Stimulated activated CD4-positive, alpha-beta T cell treated with anti-CD3 and anti-CD28 coated beads, Interleukin-2, amount 100 ng/mL, for 4 hours (primary cell): ENCODE data around the gene ACOT7.
"Not testable (repeated sequence)": the region's sequence is repeated elsewhere in the genome, so short reads cannot be mapped to it uniquely, and the experiment has no call there.

ENCODE experiments used
- DNase-seq: peaks from one replicate; pipeline ENCODE4 v3.0.0-alpha.2; 2020; ENCODE audit warnings: low read depth

Gene ACOT7

GRCh38 chr1:6310116-6310848 is 83.3 kb downstream of the ACOT7 start:
- DNase-seq: no peak

GRCh38 chr1:6309564-6309963 is 84.0 kb downstream of the ACOT7 start:
- no peak for DNase-seq

- no peak for DNase-seq
Measured at GRCh38 chr1:6308449-6308848, 85.1 kb downstream of the ACOT7 start.

GRCh38 chr1:6307682-6308081 is 85.9 kb downstream of the ACOT7 start:
- DNase-seq: not testable (repeated sequence)

GRCh38 chr1:6307099-6307498 is 86.5 kb downstream of the ACOT7 start:
- DNase-seq: no peak

- no peak for DNase-seq
Measured at GRCh38 chr1:6303397-6304012, 90.1 kb downstream of the ACOT7 start.

GRCh38 chr1:6302568-6302967 is 91.0 kb downstream of the ACOT7 start:
- no peak for DNase-seq

- DNase-seq: no peak
Measured at GRCh38 chr1:6301526-6301925, 92.0 kb downstream of the ACOT7 start.

GRCh38 chr1:6300342-6301048 is 93.1 kb downstream of the ACOT7 start:
- no peak for DNase-seq

GRCh38 chr1:6299557-6300165 is 93.9 kb downstream of the ACOT7 start:
- no peak for DNase-seq

- no peak for DNase-seq
Measured at GRCh38 chr1:6298940-6299465, 94.6 kb downstream of the ACOT7 start.

GRCh38 chr1:6298530-6298929 is 95.0 kb downstream of the ACOT7 start:
- DNase-seq: no peak

- no peak for DNase-seq
Measured at GRCh38 chr1:6295910-6296309, 97.7 kb downstream of the ACOT7 start.

GRCh38 chr1:6294890-6295556 is 98.5 kb downstream of the ACOT7 start:
- DNase-seq: no peak

GRCh38 chr1:6294080-6294889 is 99.3 kb downstream of the ACOT7 start:
- DNase-seq: no peak

- no peak for DNase-seq
Measured at GRCh38 chr1:6292102-6292501, 101.5 kb downstream of the ACOT7 start.

- DNase-seq: no peak
Measured at GRCh38 chr1:6288665-6289064, 104.9 kb downstream of the ACOT7 start.

- DNase-seq: no peak
Measured at GRCh38 chr1:6288026-6288425, 105.5 kb downstream of the ACOT7 start.

- DNase-seq: no peak
Measured at GRCh38 chr1:6287431-6287886, 106.1 kb downstream of the ACOT7 start.

GRCh38 chr1:6287029-6287428 is 106.5 kb downstream of the ACOT7 start:
- no peak for DNase-seq

- no peak for DNase-seq
Measured at GRCh38 chr1:6286266-6286665, 107.3 kb downstream of the ACOT7 start.
